B cell (primary cell): ENCODE results near the gene IFNAR2. TPM values are rescaled to one million over a fixed set of nuclear protein-coding genes. Genes with fewer than 3 reads are reported as not detected.

ENCODE experiments used
- ATAC-seq: fragments of 200-7000 bp; cut with Tn5 transposase; one replicate; pipeline ENCODE4 v1.10.0; 2021; ENCODE audit warnings: low read depth, mild to moderate bottlenecking, moderate number of reproducible peaks, moderate library complexity
- CTCF ChIA-PET: fragments of 350-600 bp; sonication (Branson Sonifier 250); formaldehyde crosslinking; loops from one replicate; lab custom pipeline; 2021; ENCODE audit warnings: antibody characterized with exemption, inconsistent platforms; lab: Charles Lee
- POLR2A ChIA-PET: fragments of 350-600 bp; sonication (Branson Sonifier 250); formaldehyde crosslinking; loops from one replicate; lab custom pipeline; 2021; ENCODE audit warnings: antibody characterized with exemption; lab: Charles Lee
- DNase-seq: peaks from one replicate; pipeline ENCODE4 v3.0.0; 2013
- H2AFZ ChIP-seq: 2 replicates; pipeline ENCODE4 v1.6.1; 2012; ENCODE audit warnings: mild to moderate bottlenecking, low read depth, low read length; ENCODE audit not compliant: insufficient read depth, poor library complexity, severe bottlenecking
- H3K27ac ChIP-seq, 2 donors: 1 replicate in 1 of 2; 2 replicates in 1 of 2; pipeline ENCODE4 v1.5.1; 2012 to 2013; ENCODE audit warnings: low read length in 2 of 2, mild to moderate bottlenecking in 2 of 2, moderate library complexity in 1 of 2
- H3K27me3 ChIP-seq, 4 experiments: fragments of 200-600 bp in 1 of 4; sonication (generic) in 1 of 4; replicated peaks in 1 of 4; 1 replicate in 2 of 4; 2 replicates in 2 of 4; pipeline versions ENCODE4 v1.6.1 to v1.7.0; 2013 to 2016; ENCODE audit warnings: low read length in 3 of 4, mild to moderate bottlenecking in 2 of 4, mixed read lengths in 1 of 4, moderate library complexity in 1 of 4; ENCODE audit not compliant: insufficient read depth in 4 of 4, control insufficient read depth in 3 of 4; ENCODE audit errors: control extremely low read depth in 1 of 4
- H3K36me3 ChIP-seq, 2 experiments: replicated peaks in 1 of 2; 1 replicate in 1 of 2; 2 replicates in 1 of 2; pipeline versions ENCODE4 v1.6.1 to v1.7.1; 2013; ENCODE audit warnings: low read length in 1 of 2; ENCODE audit not compliant: insufficient read depth in 2 of 2, control insufficient read depth in 1 of 2; ENCODE audit errors: control extremely low read depth in 1 of 2, extremely low read depth in 1 of 2
- H3K4me1 ChIP-seq, 2 donors: fragments of 200-600 bp in 1 of 2; sonication (generic) in 1 of 2; 1 replicate in 1 of 2; 2 replicates in 1 of 2; pipeline versions ENCODE4 v1.5.1 to v1.6.1; 2013 to 2017; ENCODE audit warnings: low read length in 2 of 2; ENCODE audit not compliant: control insufficient read depth in 2 of 2, insufficient read depth in 2 of 2
- H3K4me2 ChIP-seq: replicated peaks from 2 replicates; pipeline ENCODE3; 2012; ENCODE audit warnings: mild to moderate bottlenecking, low read depth, low read length; ENCODE audit not compliant: poor library complexity, severe bottlenecking
- H3K4me3 ChIP-seq, 5 experiments: fragments of 200-600 bp in 1 of 5; sonication (generic) in 1 of 5; 1 replicate in 3 of 5; 2 replicates in 2 of 5; pipeline versions ENCODE4 v1.5.1 to v1.7.0; 2011 to 2016; ENCODE audit warnings: low read length in 4 of 5, mild to moderate bottlenecking in 4 of 5, low read depth in 2 of 5, control low read depth in 1 of 5, moderate library complexity in 1 of 5; ENCODE audit not compliant: insufficient read depth in 1 of 5; ENCODE audit errors: control extremely low read depth in 1 of 5, extremely low read depth in 1 of 5
- H3K79me2 ChIP-seq: fragments of 200-600 bp; sonication (generic); one replicate; pipeline ENCODE4 v1.6.0; 2016; ENCODE audit warnings: low read length; ENCODE audit not compliant: control insufficient read depth, insufficient read depth
- H3K9ac ChIP-seq: fragments of 200-600 bp; sonication (generic); 2 replicates; pipeline ENCODE4 v1.6.1; 2017; ENCODE audit warnings: mild to moderate bottlenecking, low read length, moderate library complexity
- H3K9me3 ChIP-seq, 3 donors: one replicate each; pipeline versions ENCODE4 v1.6.1 to v1.7.1; 2013; ENCODE audit warnings: low read length in 2 of 3; ENCODE audit not compliant: control insufficient read depth in 2 of 3, insufficient read depth in 1 of 3; ENCODE audit errors: control extremely low read depth in 1 of 3
- H4K20me1 ChIP-seq: 2 replicates; pipeline ENCODE4 v1.6.0; 2012; ENCODE audit warnings: mild to moderate bottlenecking, low read length; ENCODE audit not compliant: insufficient read depth, control insufficient read depth, poor library complexity, severe bottlenecking
- H3K27ac Mint-ChIP-seq: one replicate; pipeline ENCODE4 v1.8.0; 2021; ENCODE audit warnings: mixed read lengths
- H3K27me3 Mint-ChIP-seq: one replicate; pipeline ENCODE4 v1.8.0; 2021; ENCODE audit warnings: mixed read lengths
- H3K4me1 Mint-ChIP-seq: one replicate; pipeline ENCODE4 v1.8.0; 2021; ENCODE audit warnings: mixed read lengths
- H3K4me3 Mint-ChIP-seq: one replicate; pipeline ENCODE4 v1.8.0; 2021; ENCODE audit warnings: mixed read lengths
- H3K9me3 Mint-ChIP-seq: one replicate; pipeline ENCODE4 v1.8.0; 2022; ENCODE audit warnings: mixed read lengths; ENCODE audit not compliant: insufficient read depth
- EZH2 ChIP-seq: IDR thresholded peaks from 2 replicates; pipeline ENCODE4 v1.6.1; 2012; ENCODE audit warnings: borderline replicate concordance, low read depth, mild to moderate bottlenecking, moderate library complexity, low read length; ENCODE audit not compliant: insufficient read depth, poor library complexity, severe bottlenecking
- WGBS: methylation state at CpG from one replicate; pipeline ENCODE4 v1.1.5; 2013; ENCODE audit warnings: missing lambda C conversion rate; ENCODE audit not compliant: insufficient coverage; 5-methylcytosine and 5-hydroxymethylcytosine counted together
- intact Hi-C: fragments of 100-400 bp; cut with micrococcal nuclease; formaldehyde crosslinking; loops from one replicate; pipeline ENCODE4 v1.10.0; 2022
- polyA plus RNA-seq: library from polyadenylated mRNA; depleted of rRNA; stranded (reverse); fragments of >200 nt; gene quantifications from 2 replicates; pipeline ENCODE4 v1.2.3, GENCODE V29; 2012
- total RNA-seq, 2 donors: library from RNA; stranded (reverse); fragments of 120-200 nt in 1 of 2; gene quantifications; 1 replicate in 1 of 2; 2 replicates in 1 of 2; pipeline versions ENCODE4 v1.2.3 to v1.2.4, GENCODE V29; 2013 to 2022
- TF ChIP-seq, protein P1 (sequence below): fragments of 200-600 bp; IDR thresholded peaks from one replicate; pipeline ENCODE4 v1.8.0; 2022; ENCODE audit warnings: antibody characterized with exemption, mild to moderate bottlenecking

The IFNAR2 gene
- total and polyA plus RNA-seq, 2 donors (not counting 1 experiment from before 2014, with no cell fraction given): 33.0 to 45.0 TPM

GRCh38 chr21:33205476-33205875 lies 24.3 kb upstream of the IFNAR2 start:
- intact Hi-C loops: no loop called here
- peak overlapping the region; percentile 89 for H3K27ac Mint-ChIP-seq
- 90% methylated on average over 4 of the region's 5 CpGs for WGBS
- H3K4me3 ChIP-seq: peak overlapping the region in 3 of 5 experiments; percentile 9 to 37 (median 36)
- peaks cover 48 to 51% of the 10 kb centered on the region in 2 donors for H3K4me1 ChIP-seq
- H3K4me2 ChIP-seq: peak overlapping the region; percentile 75
- no peaks in the 10 kb centered on the region for H3K9me3 ChIP-seq
- no peaks in the 10 kb centered on the region for H4K20me1 ChIP-seq
- peak overlapping the region; percentile 46 for H3K9ac ChIP-seq
- peaks cover 4% of the 10 kb centered on the region for H3K9me3 Mint-ChIP-seq
- ATAC-seq (peak; percentile 33), DNase-seq (peak; percentile 55)
- no peaks in the 10 kb centered on the region for H3K27me3 ChIP-seq
- no peaks in the 10 kb centered on the region for H3K79me2 ChIP-seq
- TF ChIP-seq, protein P1, sequence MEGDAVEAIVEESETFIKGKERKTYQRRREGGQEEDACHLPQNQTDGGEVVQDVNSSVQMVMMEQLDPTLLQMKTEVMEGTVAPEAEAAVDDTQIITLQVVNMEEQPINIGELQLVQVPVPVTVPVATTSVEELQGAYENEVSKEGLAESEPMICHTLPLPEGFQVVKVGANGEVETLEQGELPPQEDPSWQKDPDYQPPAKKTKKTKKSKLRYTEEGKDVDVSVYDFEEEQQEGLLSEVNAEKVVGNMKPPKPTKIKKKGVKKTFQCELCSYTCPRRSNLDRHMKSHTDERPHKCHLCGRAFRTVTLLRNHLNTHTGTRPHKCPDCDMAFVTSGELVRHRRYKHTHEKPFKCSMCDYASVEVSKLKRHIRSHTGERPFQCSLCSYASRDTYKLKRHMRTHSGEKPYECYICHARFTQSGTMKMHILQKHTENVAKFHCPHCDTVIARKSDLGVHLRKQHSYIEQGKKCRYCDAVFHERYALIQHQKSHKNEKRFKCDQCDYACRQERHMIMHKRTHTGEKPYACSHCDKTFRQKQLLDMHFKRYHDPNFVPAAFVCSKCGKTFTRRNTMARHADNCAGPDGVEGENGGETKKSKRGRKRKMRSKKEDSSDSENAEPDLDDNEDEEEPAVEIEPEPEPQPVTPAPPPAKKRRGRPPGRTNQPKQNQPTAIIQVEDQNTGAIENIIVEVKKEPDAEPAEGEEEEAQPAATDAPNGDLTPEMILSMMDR: no peak
- CTCF ChIA-PET: interaction anchor here (0.6 to 2.6 kb wide), 14 partner anchors 9 to 241 kb away, joined by 3 to 20 read pairs (median 4); partner anchors contain the start of genes IFNAR1 and IL10RB
- peaks cover 53% of the 10 kb centered on the region for H3K4me1 Mint-ChIP-seq
- POLR2A ChIA-PET: interaction anchor here (0.7 to 1.0 kb wide), 4 partner anchors 9 to 229 kb away, joined by 4 to 10 read pairs (median 6); no protein-coding TSS in a partner anchor
- H3K27me3 Mint-ChIP-seq: no peaks in the 10 kb centered on the region
- H3K4me3 Mint-ChIP-seq: peak overlapping the region; percentile 76
- no peaks in the 10 kb centered on the region for H3K36me3 ChIP-seq
- peak overlapping the region; percentile 70 to 79 for H3K27ac ChIP-seq
- H2AFZ ChIP-seq: peak overlapping the region; percentile 67

DNA sequence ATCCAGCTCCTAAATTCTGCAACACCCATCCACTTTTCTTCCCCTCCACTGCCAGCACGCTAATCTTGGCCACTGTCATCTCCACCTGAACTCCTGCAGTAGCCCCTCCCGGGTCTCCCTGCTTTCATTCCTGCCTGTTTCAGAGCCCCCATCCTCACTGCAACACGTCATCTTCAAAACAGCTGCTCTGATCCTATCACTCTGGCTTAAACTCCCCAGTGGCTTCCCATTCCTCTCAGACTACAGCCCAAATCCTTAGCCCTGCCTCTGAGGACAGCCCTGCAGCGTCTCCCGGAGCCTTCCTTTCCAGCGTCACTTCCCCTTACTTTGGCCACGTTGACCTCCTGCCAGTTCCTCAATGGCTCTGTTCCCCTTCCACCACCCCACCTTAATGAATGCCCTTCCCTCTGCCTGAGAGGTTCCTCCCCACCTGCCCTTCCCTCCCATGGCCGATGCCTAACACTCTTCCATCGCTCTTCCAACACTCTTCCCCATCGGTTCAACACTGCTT lies 22.9 kb upstream of the IFNAR2 start:
- CTCF ChIA-PET: interaction anchor here (1.4 kb wide), 1 partner anchor 238 kb away, joined by 3 read pairs; no protein-coding TSS in a partner anchor
- Mint-ChIP-seq H3K27me3 (no peaks in the 10 kb centered on the region), H3K9me3 (peaks cover 4% of the 10 kb centered on the region), H3K4me3 (peak overlapping the region; percentile 75), H3K27ac (peak overlapping the region; percentile 62), H3K4me1 (peaks cover 50% of the 10 kb centered on the region)
- TF ChIP-seq, protein P1: no peak
- no peak for TF ChIP-seq EZH2
- Histone ChIP-seq H3K9ac (no peak overlapping the region), H3K9me3 (no peaks in the 10 kb centered on the region), H3K4me1 (peaks cover 50 to 61% of the 10 kb centered on the region in 2 donors), H3K27ac (peak overlapping the region in 1 of 2 donors; percentile 60), H3K4me3 (no peak overlapping the region), H3K36me3 (no peaks in the 10 kb centered on the region), H3K4me2 (peak overlapping the region; percentile 52), H2AFZ (no peak overlapping the region), H3K27me3 (no peaks in the 10 kb centered on the region), H3K79me2 (no peaks in the 10 kb centered on the region), H4K20me1 (no peaks in the 10 kb centered on the region)
- POLR2A ChIA-PET: interaction anchor here (0.8 kb wide), 1 partner anchor 60 kb away, joined by 3 read pairs; no protein-coding TSS in a partner anchor
- intact Hi-C loops: no loop called here
- DNase-seq (no peak), ATAC-seq (no peak)
- WGBS: 70% methylated on average over 10 of the region's 10 CpGs
